Uterus (tissue), 2 donors: ENCODE measurements around the gene WASHC4.

Experiments
- POLR2A ChIP-seq, 2 donors: fragments of 450-650 bp; IDR thresholded peaks; one replicate each; pipeline ENCODE4 v1.6.1; 2016; ENCODE audit warnings: antibody characterized with exemption in 2 of 2, mild to moderate bottlenecking in 1 of 2, moderate library complexity in 1 of 2
- TF ChIP-seq, protein P1 (sequence below), 4 experiments: fragments of 200-600 bp in 2 of 4; fragments of 450-650 bp in 2 of 4; sonication (generic) in 2 of 4; IDR thresholded peaks; one replicate each; pipeline ENCODE4 v1.5.1; 2016 to 2019; ENCODE audit warnings: antibody characterized with exemption in 4 of 4, mild to moderate bottlenecking in 2 of 4, moderate library complexity in 1 of 4

DNA sequence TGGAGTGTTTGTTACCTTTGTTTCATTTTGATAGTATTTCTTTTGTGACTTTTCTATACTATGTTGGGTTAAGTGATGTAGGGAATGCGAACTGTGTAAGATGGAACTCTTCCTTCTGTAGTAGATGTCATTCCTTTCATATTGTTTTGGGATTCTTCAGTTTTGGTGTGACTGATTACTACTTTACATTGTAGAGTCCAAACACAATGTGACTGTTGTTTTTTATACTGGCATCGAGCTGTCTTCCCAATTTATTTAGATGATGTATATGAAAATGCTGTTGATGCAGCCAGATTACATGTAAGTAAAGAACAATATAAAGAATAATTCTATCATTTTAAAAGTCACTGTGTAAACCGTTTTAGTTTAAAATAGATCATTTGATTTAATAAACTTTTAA lies 34.7 kb downstream of the WASHC4 start:
- TF ChIP-seq, protein P1, sequence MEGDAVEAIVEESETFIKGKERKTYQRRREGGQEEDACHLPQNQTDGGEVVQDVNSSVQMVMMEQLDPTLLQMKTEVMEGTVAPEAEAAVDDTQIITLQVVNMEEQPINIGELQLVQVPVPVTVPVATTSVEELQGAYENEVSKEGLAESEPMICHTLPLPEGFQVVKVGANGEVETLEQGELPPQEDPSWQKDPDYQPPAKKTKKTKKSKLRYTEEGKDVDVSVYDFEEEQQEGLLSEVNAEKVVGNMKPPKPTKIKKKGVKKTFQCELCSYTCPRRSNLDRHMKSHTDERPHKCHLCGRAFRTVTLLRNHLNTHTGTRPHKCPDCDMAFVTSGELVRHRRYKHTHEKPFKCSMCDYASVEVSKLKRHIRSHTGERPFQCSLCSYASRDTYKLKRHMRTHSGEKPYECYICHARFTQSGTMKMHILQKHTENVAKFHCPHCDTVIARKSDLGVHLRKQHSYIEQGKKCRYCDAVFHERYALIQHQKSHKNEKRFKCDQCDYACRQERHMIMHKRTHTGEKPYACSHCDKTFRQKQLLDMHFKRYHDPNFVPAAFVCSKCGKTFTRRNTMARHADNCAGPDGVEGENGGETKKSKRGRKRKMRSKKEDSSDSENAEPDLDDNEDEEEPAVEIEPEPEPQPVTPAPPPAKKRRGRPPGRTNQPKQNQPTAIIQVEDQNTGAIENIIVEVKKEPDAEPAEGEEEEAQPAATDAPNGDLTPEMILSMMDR (IDR thresholded peaks at IDR 0.05): no peak
- no peak for TF ChIP-seq POLR2A (IDR thresholded peaks at IDR 0.05)
